H9 (cell line): ENCODE measurements around the gene RNF17. TPM values are rescaled to one million over a fixed set of nuclear protein-coding genes. Genes with fewer than 3 reads are reported as not detected.

Experiments used
- DNase-seq: peaks from one replicate; pipeline ENCODE4 v3.0.0-alpha.2; 2017
- H2AFZ ChIP-seq: one replicate; pipeline ENCODE4 v1.6.1; 2013; ENCODE audit warnings: mild to moderate bottlenecking, low read length, control low read depth, moderate library complexity
- H2AK5ac ChIP-seq: 2 replicates; pipeline ENCODE4 v1.6.1; 2013; ENCODE audit warnings: low read length, control low read depth, mixed read lengths; ENCODE audit not compliant: insufficient read length
- H2BK120ac ChIP-seq: one replicate; pipeline ENCODE4 v1.6.1; 2013; ENCODE audit warnings: low read depth, mild to moderate bottlenecking, low read length, control low read depth, inconsistent platforms; ENCODE audit not compliant: poor library complexity, severe bottlenecking
- H2BK12ac ChIP-seq: 2 replicates; pipeline ENCODE4 v1.6.1; 2013; ENCODE audit warnings: low read length, control low read depth, mixed read lengths, low read depth; ENCODE audit not compliant: insufficient read length
- H2BK15ac ChIP-seq: 2 replicates; pipeline ENCODE4 v1.6.1; 2013; ENCODE audit warnings: low read depth, low read length, control low read depth
- H2BK20ac ChIP-seq: one replicate; pipeline ENCODE4 v1.6.1; 2013; ENCODE audit warnings: low read depth, mild to moderate bottlenecking, low read length, control low read depth, inconsistent platforms; ENCODE audit not compliant: poor library complexity, severe bottlenecking
- H2BK5ac ChIP-seq: 2 replicates; pipeline ENCODE4 v1.6.1; 2013; ENCODE audit warnings: low read length, control low read depth, mixed read lengths; ENCODE audit not compliant: insufficient read length
- H3K14ac ChIP-seq: 2 replicates; pipeline ENCODE4 v1.6.1; 2013; ENCODE audit warnings: low read length, control low read depth; ENCODE audit not compliant: insufficient read depth
- H3K18ac ChIP-seq: 2 replicates; pipeline ENCODE4 v1.6.1; 2013; ENCODE audit warnings: low read depth, mild to moderate bottlenecking, mixed read lengths, low read length, control low read depth; ENCODE audit not compliant: insufficient read length
- H3K23ac ChIP-seq: 2 replicates; pipeline ENCODE4 v1.6.1; 2013; ENCODE audit warnings: low read length, control low read depth, mixed read lengths, low read depth; ENCODE audit not compliant: insufficient read length
- H3K23me2 ChIP-seq: 2 replicates; pipeline ENCODE4 v1.6.1; 2013; ENCODE audit warnings: low read depth, mild to moderate bottlenecking, mixed read lengths, low read length, control low read depth; ENCODE audit not compliant: insufficient read length, poor library complexity, severe bottlenecking
- H3K27ac ChIP-seq: 2 replicates; pipeline ENCODE4 v1.5.1; 2013; ENCODE audit warnings: low read length, control low read depth, mixed read lengths, low read depth; ENCODE audit not compliant: insufficient read length
- H3K27me3 ChIP-seq: 2 replicates; pipeline ENCODE4 v1.6.1; 2013; ENCODE audit warnings: low read length, control low read depth, inconsistent platforms; ENCODE audit not compliant: insufficient read depth
- H3K4ac ChIP-seq: 2 replicates; pipeline ENCODE4 v1.6.1; 2013; ENCODE audit warnings: low read depth, mild to moderate bottlenecking, control low read depth, inconsistent platforms, low read length, moderate library complexity
- H3K4me1 ChIP-seq: 2 replicates; pipeline ENCODE4 v1.6.1; 2013; ENCODE audit warnings: low read length, control low read depth, inconsistent platforms; ENCODE audit not compliant: insufficient read depth
- H3K4me2 ChIP-seq: 2 replicates; pipeline ENCODE4 v1.6.1; 2013; ENCODE audit warnings: low read length, control low read depth, mixed read lengths; ENCODE audit not compliant: insufficient read length, insufficient read depth
- H3K56ac ChIP-seq: 2 replicates; pipeline ENCODE4 v1.6.1; 2013; ENCODE audit warnings: low read depth, mild to moderate bottlenecking, mixed read lengths, low read length, control low read depth; ENCODE audit not compliant: insufficient read length
- H3K79me1 ChIP-seq: 2 replicates; pipeline ENCODE4 v1.6.1; 2013; ENCODE audit warnings: low read depth, mild to moderate bottlenecking, moderate library complexity, low read length, control low read depth, inconsistent platforms; ENCODE audit not compliant: insufficient read depth, poor library complexity, severe bottlenecking
- H3K79me2 ChIP-seq: 2 replicates; pipeline ENCODE4 v1.6.1; 2013; ENCODE audit warnings: low read length, control low read depth, inconsistent platforms; ENCODE audit not compliant: insufficient read depth
- H3K9ac ChIP-seq: 2 replicates; pipeline ENCODE4 v1.6.1; 2013; ENCODE audit warnings: low read length, control low read depth, mixed read lengths; ENCODE audit not compliant: insufficient read length; ENCODE audit errors: extremely low read depth
- H3K9me3 ChIP-seq: one replicate; pipeline ENCODE4 v1.6.1; 2013; ENCODE audit warnings: low read depth, low read length, inconsistent platforms; ENCODE audit not compliant: control insufficient read depth
- H3T11ph ChIP-seq: one replicate; pipeline ENCODE4 v1.6.1; 2013; ENCODE audit warnings: mild to moderate bottlenecking, low read length, control low read depth, inconsistent platforms
- H4K20me1 ChIP-seq: one replicate; pipeline ENCODE4 v1.6.1; 2013; ENCODE audit not compliant: control insufficient read depth, insufficient read length, insufficient read depth
- H4K5ac ChIP-seq: 2 replicates; pipeline ENCODE4 v1.6.1; 2013; ENCODE audit warnings: low read depth, mild to moderate bottlenecking, mixed read lengths, low read length, control low read depth; ENCODE audit not compliant: insufficient read length
- H4K8ac ChIP-seq: replicated peaks from 2 replicates; pipeline ENCODE4 v1.6.1; 2013; ENCODE audit warnings: low read length, control low read depth, mixed read lengths, low read depth; ENCODE audit not compliant: insufficient read length
- H4K91ac ChIP-seq: 2 replicates; pipeline ENCODE4 v1.6.1; 2013; ENCODE audit warnings: low read depth, mild to moderate bottlenecking, moderate library complexity, mixed read lengths, low read length, control low read depth; ENCODE audit not compliant: insufficient read length
- H3K27ac Mint-ChIP-seq, 3 experiments: 2 replicates in 2 of 3; 3 replicates in 1 of 3; pipeline ENCODE4 v1.8.0; 2020 to 2021; ENCODE audit warnings: mixed read lengths in 3 of 3, mild to moderate bottlenecking in 1 of 3, moderate library complexity in 1 of 3
- H3K27me3 Mint-ChIP-seq: 2 replicates; pipeline ENCODE4 v1.8.0; 2021; ENCODE audit warnings: low read depth, mild to moderate bottlenecking, moderate library complexity, mixed read lengths
- H3K36me3 Mint-ChIP-seq, 3 experiments: 2 replicates in 2 of 3; 3 replicates in 1 of 3; pipeline ENCODE4 v1.8.0; 2020 to 2021; ENCODE audit warnings: low read depth in 3 of 3, mixed read lengths in 3 of 3; ENCODE audit not compliant: insufficient read depth in 1 of 3
- H3K4me1 Mint-ChIP-seq, 2 experiments: 2 replicates each; pipeline ENCODE4 v1.8.0; 2020; ENCODE audit warnings: mixed read lengths in 2 of 2
- H3K4me3 Mint-ChIP-seq, 2 experiments: 2 replicates in 1 of 2; 3 replicates in 1 of 2; pipeline ENCODE4 v1.8.0; 2020 to 2021; ENCODE audit warnings: mild to moderate bottlenecking in 2 of 2, mixed read lengths in 2 of 2, moderate library complexity in 1 of 2
- H3K9me3 Mint-ChIP-seq, 2 experiments: 2 replicates in 1 of 2; 3 replicates in 1 of 2; pipeline ENCODE4 v1.8.0; 2020; ENCODE audit warnings: mild to moderate bottlenecking in 2 of 2, mixed read lengths in 2 of 2, moderate library complexity in 1 of 2
- WGBS: extraction: QIAGEN DNeasy Blood & Tissue Kit; methylation state at CpG from one replicate; pipeline ENCODE4 v1.1.7; 2013; ENCODE audit warnings: missing lambda C conversion rate, low lambda C conversion rate, mixed read lengths; ENCODE audit not compliant: insufficient read length; ENCODE audit errors: extremely low coverage; 5-methylcytosine and 5-hydroxymethylcytosine counted together
- total RNA-seq: library from RNA; stranded (reverse); gene quantifications from 2 replicates; pipeline ENCODE4 v1.2.1, GENCODE V29; 2021
- TF ChIP-seq, protein P1 (sequence below): fragments of 200-600 bp; sonication (generic); conservative IDR thresholded peaks from 3 replicates; pipeline ENCODE4 v1.8.0; 2021; ENCODE audit warnings: antibody characterized with exemption, mild to moderate bottlenecking

The RNF17 gene
- total RNA-seq, 1 experiment from 2014 or later: not detected

DNA sequence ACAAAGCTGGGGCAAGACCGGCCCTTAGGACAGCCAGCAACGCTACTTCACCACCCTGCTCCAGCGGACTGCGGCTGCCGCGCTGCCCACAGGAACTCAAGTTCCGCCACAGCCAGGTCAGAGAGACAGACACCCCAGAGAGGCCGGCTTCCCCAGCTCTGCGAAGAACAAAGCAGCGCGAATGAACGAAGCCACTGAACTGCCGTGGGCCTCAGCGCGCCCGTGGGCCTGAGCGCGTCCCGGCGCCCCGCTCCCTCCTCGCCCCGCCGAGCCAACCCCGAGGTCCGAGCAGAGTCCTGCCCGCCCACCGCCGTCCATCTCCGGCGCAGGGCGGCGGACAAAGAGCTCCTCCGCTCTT lies 158.4 kb downstream of the RNF17 start:
- no peaks in the 10 kb centered on the region for H3K27me3 ChIP-seq
- no peaks in the 10 kb centered on the region for H3K27me3 Mint-ChIP-seq
- H2BK15ac ChIP-seq: no peak overlapping the region
- H3K14ac ChIP-seq: peak overlapping the region; percentile 79; the same call in 1 of the 2 replicates
- H2BK20ac ChIP-seq: no peak overlapping the region
- H3K4me2 ChIP-seq: peak overlapping the region; percentile 99
- H3K56ac ChIP-seq: peak overlapping the region; percentile 3
- H3K79me2 ChIP-seq: peaks cover 17% of the 10 kb centered on the region; the same call in 1 of the 2 replicates
- no peak overlapping the region for H3K4ac ChIP-seq
- no peak overlapping the region for H3K18ac ChIP-seq
- H2BK12ac ChIP-seq: no peak overlapping the region
- H2BK120ac ChIP-seq: no peak overlapping the region
- no CpG with 5 or more reads among the region's 34 CpGs for WGBS
- H4K20me1 ChIP-seq: no peaks in the 10 kb centered on the region
- TF ChIP-seq, protein P1, sequence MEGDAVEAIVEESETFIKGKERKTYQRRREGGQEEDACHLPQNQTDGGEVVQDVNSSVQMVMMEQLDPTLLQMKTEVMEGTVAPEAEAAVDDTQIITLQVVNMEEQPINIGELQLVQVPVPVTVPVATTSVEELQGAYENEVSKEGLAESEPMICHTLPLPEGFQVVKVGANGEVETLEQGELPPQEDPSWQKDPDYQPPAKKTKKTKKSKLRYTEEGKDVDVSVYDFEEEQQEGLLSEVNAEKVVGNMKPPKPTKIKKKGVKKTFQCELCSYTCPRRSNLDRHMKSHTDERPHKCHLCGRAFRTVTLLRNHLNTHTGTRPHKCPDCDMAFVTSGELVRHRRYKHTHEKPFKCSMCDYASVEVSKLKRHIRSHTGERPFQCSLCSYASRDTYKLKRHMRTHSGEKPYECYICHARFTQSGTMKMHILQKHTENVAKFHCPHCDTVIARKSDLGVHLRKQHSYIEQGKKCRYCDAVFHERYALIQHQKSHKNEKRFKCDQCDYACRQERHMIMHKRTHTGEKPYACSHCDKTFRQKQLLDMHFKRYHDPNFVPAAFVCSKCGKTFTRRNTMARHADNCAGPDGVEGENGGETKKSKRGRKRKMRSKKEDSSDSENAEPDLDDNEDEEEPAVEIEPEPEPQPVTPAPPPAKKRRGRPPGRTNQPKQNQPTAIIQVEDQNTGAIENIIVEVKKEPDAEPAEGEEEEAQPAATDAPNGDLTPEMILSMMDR: no peak
- peaks cover 15 to 16% of the 10 kb centered on the region in 2 experiments for H3K4me1 Mint-ChIP-seq
- no peak overlapping the region for H3K27ac ChIP-seq
- no peak overlapping the region for H2AK5ac ChIP-seq
- no peak for DNase-seq
- H4K8ac ChIP-seq: no peak overlapping the region
- no peak overlapping the region for H4K5ac ChIP-seq
- no peak overlapping the region for H2BK5ac ChIP-seq
- peaks cover 0 to under 1% of the 10 kb centered on the region in 2 experiments; a peak in 1 of 5 replicates for H3K9me3 Mint-ChIP-seq
- H3K4me1 ChIP-seq: no peaks in the 10 kb centered on the region
- peak overlapping the region; percentile 95 to 98 for H3K4me3 Mint-ChIP-seq
- H3K9ac ChIP-seq: peak overlapping the region; percentile 97
- H3K36me3 Mint-ChIP-seq: no peaks in the 10 kb centered on the region; a peak in 1 of 7 replicates
- H2AFZ ChIP-seq: no peak overlapping the region
- H3K79me1 ChIP-seq: no peaks in the 10 kb centered on the region
- H3T11ph ChIP-seq: no peak overlapping the region
- peak overlapping the region; percentile 86 to 99 (median 97) for H3K27ac Mint-ChIP-seq
- no peak overlapping the region for H4K91ac ChIP-seq
- peaks cover 3% of the 10 kb centered on the region for H3K23me2 ChIP-seq
- H3K23ac ChIP-seq: no peak overlapping the region
- no peaks in the 10 kb centered on the region for H3K9me3 ChIP-seq
